HUES64 (cell line): ENCODE data around the gene RCE1.

Source experiments
- H3K27ac ChIP-seq: 2 replicates; pipeline ENCODE4 v1.7.0; 2013; ENCODE audit warnings: low read depth, low read length, inconsistent platforms
- H3K27me3 ChIP-seq: 2 replicates; pipeline ENCODE4 v1.6.1; 2013; ENCODE audit warnings: mild to moderate bottlenecking, low read length; ENCODE audit not compliant: insufficient read depth
- H3K36me3 ChIP-seq: 2 replicates; pipeline ENCODE4 v1.6.1; 2013; ENCODE audit warnings: mild to moderate bottlenecking, low read length; ENCODE audit not compliant: insufficient read depth
- H3K4me1 ChIP-seq: 2 replicates; pipeline ENCODE4 v1.6.1; 2013; ENCODE audit warnings: mild to moderate bottlenecking, low read length, moderate library complexity; ENCODE audit not compliant: insufficient read depth
- H3K4me3 ChIP-seq: 2 replicates; pipeline ENCODE4 v1.5.1; 2013; ENCODE audit warnings: mild to moderate bottlenecking, low read length, moderate library complexity
- H3K9ac ChIP-seq: 2 replicates; pipeline ENCODE4 v1.6.1; 2013; ENCODE audit warnings: mild to moderate bottlenecking, low read depth, low read length
- H3K9me3 ChIP-seq: 2 replicates; pipeline ENCODE4 v1.6.1; 2013; ENCODE audit warnings: low read depth, low read length; ENCODE audit not compliant: insufficient read depth
- WGBS: fragments of 150-250, 120-280 bp; methylation state at CpG from one replicate; pipeline ENCODE4 v1.1.7; 2013; ENCODE audit warnings: missing lambda C conversion rate; 5-methylcytosine and 5-hydroxymethylcytosine counted together

RCE1 gene

DNA sequence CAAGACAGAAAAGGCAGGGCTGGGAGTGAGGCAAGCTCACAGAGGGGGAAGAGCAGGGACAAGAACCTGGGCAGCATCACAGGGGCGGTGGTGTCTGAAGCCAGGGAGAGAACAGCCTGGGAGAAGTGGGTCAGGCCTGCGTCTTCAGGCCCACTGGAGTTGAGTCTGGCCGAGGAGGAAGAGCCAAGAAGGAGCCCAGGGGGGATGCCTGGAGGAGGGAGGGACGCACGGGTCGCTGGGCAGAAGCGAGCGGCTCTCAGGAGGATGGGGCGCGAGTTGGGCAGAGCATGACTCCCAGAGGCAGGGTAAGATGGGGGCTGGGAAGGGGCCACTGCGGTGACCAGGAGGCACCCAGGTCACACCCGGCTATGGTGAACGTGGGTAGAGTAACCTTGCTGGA, 32.1 kb downstream of the RCE1 start:
- H3K27ac ChIP-seq, result no peak overlapping the region
- 90% methylated on average over 13 of the region's 13 CpGs for WGBS
- H3K27me3 ChIP-seq, result no peaks in the 10 kb centered on the region
- H3K4me3 ChIP-seq, result no peak overlapping the region
- no peaks in the 10 kb centered on the region for H3K36me3 ChIP-seq
- H3K9ac ChIP-seq, result no peak overlapping the region
- no peaks in the 10 kb centered on the region; the same call in 1 of the 2 replicates for H3K4me1 ChIP-seq
- no peaks in the 10 kb centered on the region for H3K9me3 ChIP-seq

DNA sequence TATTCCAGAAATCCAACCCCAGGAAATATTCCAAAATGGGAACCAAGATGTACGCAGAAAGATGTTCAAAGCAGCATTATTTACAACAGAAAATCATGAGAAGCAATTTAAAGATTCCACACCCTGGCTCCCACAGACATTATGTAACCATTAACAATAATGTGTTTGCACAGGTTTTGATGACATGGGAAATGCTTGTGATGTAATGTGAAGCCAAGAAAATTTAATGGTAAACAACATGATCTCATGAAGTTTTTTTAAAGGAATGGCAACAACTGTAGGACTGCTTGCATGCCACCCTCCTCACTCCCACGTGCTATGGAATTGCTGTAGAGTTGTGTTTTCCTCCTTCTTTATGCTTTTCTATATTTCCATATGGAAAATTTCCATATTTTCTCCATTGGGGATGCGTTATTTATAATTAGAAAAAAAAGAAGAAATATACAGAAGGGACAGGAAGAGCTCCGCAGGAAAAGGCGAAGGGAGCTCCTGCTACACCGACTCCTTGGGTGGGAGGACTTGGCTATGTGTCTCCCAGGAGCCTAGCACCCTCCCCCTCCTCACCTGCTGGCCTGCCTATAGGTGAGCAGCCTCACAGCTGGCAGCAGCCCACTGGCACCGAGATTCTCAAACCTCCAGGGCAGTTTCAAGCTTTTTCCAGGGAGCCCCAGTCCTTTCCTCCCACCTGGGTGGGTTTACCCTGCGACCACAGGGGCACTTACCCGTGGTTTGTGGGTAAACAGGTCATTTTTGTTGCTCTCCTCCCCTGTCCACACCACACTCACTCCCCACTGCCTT, 34.5 kb downstream of the RCE1 start:
- Histone ChIP-seq H3K4me3 (no peak overlapping the region), H3K4me1 (peaks cover 8% of the 10 kb centered on the region), H3K27ac (no peak overlapping the region), H3K9me3 (no peaks in the 10 kb centered on the region), H3K9ac (no peak overlapping the region; the same call in 1 of the 2 replicates), H3K36me3 (no peaks in the 10 kb centered on the region), H3K27me3 (no peaks in the 10 kb centered on the region)
- WGBS, result 93% methylated on average over 7 of the region's 9 CpGs

- H3K4me1 ChIP-seq, result peaks cover 8% of the 10 kb centered on the region
- no peaks in the 10 kb centered on the region for H3K27me3 ChIP-seq
- H3K27ac ChIP-seq, result no peak overlapping the region
- H3K9ac ChIP-seq, result no peak overlapping the region
- no peaks in the 10 kb centered on the region for H3K36me3 ChIP-seq
- H3K4me3 ChIP-seq, result no peak overlapping the region
- no peaks in the 10 kb centered on the region for H3K9me3 ChIP-seq
- WGBS, result 92% methylated on average over 12 of the region's 12 CpGs
These were observed 35.2 kb downstream of the RCE1 start for GRCh38 chr11:66878474-66878873.

GRCh38 chr11:66879000-66879399, 35.8 kb downstream of the RCE1 start:
- H3K36me3 ChIP-seq, result no peaks in the 10 kb centered on the region
- no peak overlapping the region for H3K4me3 ChIP-seq
- 86% methylated on average over 7 of the region's 7 CpGs for WGBS
- H3K27me3 ChIP-seq, result no peaks in the 10 kb centered on the region
- peaks cover 8% of the 10 kb centered on the region for H3K4me1 ChIP-seq
- no peaks in the 10 kb centered on the region for H3K9me3 ChIP-seq
- H3K27ac ChIP-seq, result no peak overlapping the region
- H3K9ac ChIP-seq, result no peak overlapping the region

- Histone ChIP-seq H3K27ac (no peak overlapping the region), H3K27me3 (no peaks in the 10 kb centered on the region), H3K4me1 (peaks cover 8% of the 10 kb centered on the region)
These were observed 36.3 kb downstream of the RCE1 start for GRCh38 chr11:66879583-66879982.

GRCh38 chr11:66879999-66880398, 36.8 kb downstream of the RCE1 start:
- peaks cover 8% of the 10 kb centered on the region for H3K4me1 ChIP-seq
- WGBS, result 96% methylated on average over 7 of the region's 8 CpGs
- no peaks in the 10 kb centered on the region for H3K36me3 ChIP-seq
- H3K9me3 ChIP-seq, result no peaks in the 10 kb centered on the region
- H3K4me3 ChIP-seq, result no peak overlapping the region
- H3K27ac ChIP-seq, result no peak overlapping the region
- no peaks in the 10 kb centered on the region for H3K27me3 ChIP-seq
- H3K9ac ChIP-seq, result no peak overlapping the region

More at GRCh38 chr11:66879583-66879982, 36.3 kb downstream of the RCE1 start:
- no peaks in the 10 kb centered on the region for H3K36me3 ChIP-seq
- no peak overlapping the region for H3K4me3 ChIP-seq
- WGBS, result 90% methylated on average over 9 of the region's 9 CpGs
- no peak overlapping the region for H3K9ac ChIP-seq
- H3K9me3 ChIP-seq, result no peaks in the 10 kb centered on the region

GRCh38 chr11:66880496-66881450, 37.5 kb downstream of the RCE1 start:
- H3K9me3 ChIP-seq, result no peaks in the 10 kb centered on the region
- no peaks in the 10 kb centered on the region for H3K36me3 ChIP-seq
- no peaks in the 10 kb centered on the region for H3K27me3 ChIP-seq
- no peak overlapping the region for H3K27ac ChIP-seq
- 75% methylated on average over 14 of the region's 14 CpGs for WGBS
- no peak overlapping the region for H3K9ac ChIP-seq
- H3K4me3 ChIP-seq, result no peak overlapping the region
- peaks cover 8% of the 10 kb centered on the region for H3K4me1 ChIP-seq

DNA sequence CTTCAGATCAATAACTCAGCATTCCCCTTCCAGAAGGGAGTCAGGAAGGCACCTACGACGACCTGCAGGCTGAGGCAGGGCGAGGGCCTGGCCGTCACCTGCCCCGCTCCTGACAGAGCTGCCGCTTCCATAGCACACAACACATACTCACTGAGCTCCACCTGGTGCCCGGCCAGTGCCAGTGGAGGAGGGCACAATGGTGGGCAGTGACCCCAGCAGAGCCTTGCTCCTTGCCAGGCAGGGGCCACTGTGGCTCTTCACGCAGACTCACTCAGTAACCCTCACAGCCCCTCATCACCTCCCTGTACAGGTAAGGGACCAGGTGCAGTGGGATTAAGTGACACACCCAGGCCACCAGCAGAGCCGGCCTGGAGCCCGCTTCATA, 38.2 kb downstream of the RCE1 start:
- Histone ChIP-seq H3K4me1 (peaks cover 9% of the 10 kb centered on the region), H3K27ac (no peak overlapping the region), H3K4me3 (no peak overlapping the region), H3K27me3 (no peaks in the 10 kb centered on the region), H3K36me3 (no peaks in the 10 kb centered on the region), H3K9me3 (no peaks in the 10 kb centered on the region), H3K9ac (no peak overlapping the region)
- WGBS, result 93% methylated on average over 10 of the region's 10 CpGs

DNA sequence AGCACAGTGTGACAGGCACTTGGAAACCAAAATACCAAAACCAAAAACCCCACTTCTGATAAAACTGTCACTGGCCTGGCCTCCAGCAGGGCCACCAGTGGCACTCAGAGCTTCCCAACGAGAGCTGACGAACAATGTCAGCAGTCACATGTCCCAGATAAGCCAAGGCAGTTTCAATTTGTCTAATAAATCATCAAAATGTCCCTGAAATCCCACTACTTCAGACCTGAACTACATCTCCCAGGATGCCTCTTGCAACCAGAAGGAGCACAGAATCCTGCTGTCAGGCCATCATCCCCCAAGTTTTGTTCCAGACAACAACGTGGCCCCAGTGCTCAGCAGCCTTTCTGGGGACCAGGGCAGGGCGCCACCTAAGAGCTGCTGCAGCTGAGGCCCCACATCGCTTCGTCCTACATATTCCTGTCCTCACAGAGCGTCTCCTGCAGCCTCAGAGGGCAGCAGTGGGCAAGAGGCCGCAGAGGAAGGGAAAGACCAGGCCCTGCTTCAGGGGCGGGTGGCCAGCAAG, 38.7 kb downstream of the RCE1 start:
- no peak overlapping the region for H3K4me3 ChIP-seq
- no peaks in the 10 kb centered on the region for H3K9me3 ChIP-seq
- H3K9ac ChIP-seq, result no peak overlapping the region
- peaks cover 10% of the 10 kb centered on the region for H3K4me1 ChIP-seq
- H3K27ac ChIP-seq, result no peak overlapping the region
- H3K27me3 ChIP-seq, result no peaks in the 10 kb centered on the region
- no peaks in the 10 kb centered on the region for H3K36me3 ChIP-seq
- WGBS, result 91% methylated on average over 9 of the region's 9 CpGs

GRCh38 chr11:66882561-66883015, 39.3 kb downstream of the RCE1 start:
- no peaks in the 10 kb centered on the region for H3K36me3 ChIP-seq
- peaks cover 10% of the 10 kb centered on the region for H3K4me1 ChIP-seq
- H3K4me3 ChIP-seq, result no peak overlapping the region
- H3K9ac ChIP-seq, result no peak overlapping the region
- H3K27me3 ChIP-seq, result no peaks in the 10 kb centered on the region
- H3K27ac ChIP-seq, result no peak overlapping the region
- WGBS, result 88% methylated on average over 14 of the region's 14 CpGs
- H3K9me3 ChIP-seq, result no peaks in the 10 kb centered on the region
